RCC 7860 (cell line): ENCODE measurements around the gene IFNK.
A peak's percentile ranks its signal among the peaks of the same experiment; 100 is the strongest.

ENCODE experiments used
- DNase-seq: peaks from one replicate; pipeline ENCODE4 v3.0.0-alpha.2; 2015; ENCODE audit warnings: low spot score
- FAIRE-seq: peaks from 2 replicates; lab custom pipeline; 2012; peaks lifted over from hg19 to GRCh38; lab: Jason Lieb, UNC

The IFNK gene

GRCh38 chr9:27572061-27572460 is 48.0 kb downstream of the IFNK start:
- FAIRE-seq (no peak), DNase-seq (no peak)

- DNase-seq = peak; percentile 35
Measured at GRCh38 chr9:27572566-27572917, 48.5 kb downstream of the IFNK start.

GRCh38 chr9:27572918-27573633 is 49.0 kb downstream of the IFNK start, which contains the start of gene C9orf72:
Gene C9orf72, minus strand, starts transcription at chr9:27573481. Its CDS starts 6,361 bp downstream, at chr9:27567120.
- no peak for DNase-seq
- no peak for FAIRE-seq

More at GRCh38 chr9:27572566-27572917, 48.5 kb downstream of the IFNK start:
- FAIRE-seq = no peak

DNA sequence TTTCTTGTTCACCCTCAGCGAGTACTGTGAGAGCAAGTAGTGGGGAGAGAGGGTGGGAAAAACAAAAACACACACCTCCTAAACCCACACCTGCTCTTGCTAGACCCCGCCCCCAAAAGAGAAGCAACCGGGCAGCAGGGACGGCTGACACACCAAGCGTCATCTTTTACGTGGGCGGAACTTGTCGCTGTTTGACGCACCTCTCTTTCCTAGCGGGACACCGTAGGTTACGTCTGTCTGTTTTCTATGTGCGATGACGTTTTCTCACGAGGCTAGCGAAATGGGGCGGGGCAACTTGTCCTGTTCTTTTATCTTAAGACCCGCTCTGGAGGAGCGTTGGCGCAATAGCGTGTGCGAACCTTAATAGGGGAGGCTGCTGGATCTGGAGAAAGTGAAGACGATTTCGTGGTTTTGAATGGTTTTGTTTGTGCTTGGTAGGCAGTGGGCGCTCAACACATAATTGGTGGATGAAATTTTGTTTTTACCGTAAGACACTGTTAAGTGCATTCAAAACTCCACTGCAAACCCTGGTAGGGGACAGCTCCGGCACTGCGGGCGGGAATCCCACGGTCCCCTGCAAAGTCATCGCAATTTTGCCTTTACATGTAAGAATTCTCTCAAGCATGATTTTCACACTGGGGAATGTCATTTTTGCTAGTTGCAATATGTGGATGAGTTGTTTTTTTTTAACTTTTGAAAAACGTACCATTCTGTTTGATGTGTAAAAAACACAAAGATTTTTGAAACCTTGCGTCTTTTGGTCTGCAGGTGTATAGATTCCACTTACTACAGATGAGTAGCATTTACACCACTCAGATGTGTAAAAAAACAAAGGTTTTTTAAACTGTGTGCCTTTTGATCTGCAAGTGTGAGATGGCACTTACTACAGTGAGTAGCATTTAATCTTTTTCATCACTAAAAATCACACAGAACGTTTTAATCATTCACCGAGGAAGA is 49.8 kb downstream of the IFNK start:
- FAIRE-seq = peak; percentile 65

More for the DNA sequence above, 49.8 kb downstream of the IFNK start:
- peak; percentile 92 for DNase-seq
